ENCODE measurements around the gene IMPDH2.

The IMPDH2 gene

GRCh38 chr3:49005303-49005680 is 23.9 kb downstream of the IMPDH2 start:
- no peak for DNase-seq

GRCh38 chr3:49004352-49005302 is 24.6 kb downstream of the IMPDH2 start:
- no peak for DNase-seq

- no peak for DNase-seq
Measured at GRCh38 chr3:49001155-49001554, 28.0 kb downstream of the IMPDH2 start.

- no peak for DNase-seq
Measured at GRCh38 chr3:48999085-48999858, 29.9 kb downstream of the IMPDH2 start.

- no peak for DNase-seq
Measured at GRCh38 chr3:48997714-48998637, 31.2 kb downstream of the IMPDH2 start.

- DNase-seq = no peak
Measured at GRCh38 chr3:48997102-48997635, 32.0 kb downstream of the IMPDH2 start.

- DNase-seq = no peak
Measured at GRCh38 chr3:48996640-48997039, 32.6 kb downstream of the IMPDH2 start.

- no peak for DNase-seq
Measured at GRCh38 chr3:48993834-48994233, 35.4 kb downstream of the IMPDH2 start.

GRCh38 chr3:48991851-48992545 is 37.2 kb downstream of the IMPDH2 start:
- DNase-seq = no peak

- DNase-seq = peak; percentile 58
Measured at GRCh38 chr3:48990636-48991469, 38.3 kb downstream of the IMPDH2 start.

- peak; percentile 88 for DNase-seq
Measured at GRCh38 chr3:48989796-48990635, 39.2 kb downstream of the IMPDH2 start, which contains the start of gene P4HTM. Gene P4HTM (plus strand): TSS chr3:48990241. CDS start chr3:48990257, 16 bp downstream.

GRCh38 chr3:48989126-48989795 is 39.9 kb downstream of the IMPDH2 start:
- DNase-seq = no peak

GRCh38 chr3:48985831-48986376 is 43.3 kb downstream of the IMPDH2 start:
- no peak for DNase-seq

- DNase-seq = no peak
Measured at GRCh38 chr3:48984663-48985062, 44.5 kb downstream of the IMPDH2 start.

GRCh38 chr3:48983096-48983495 is 46.1 kb downstream of the IMPDH2 start:
- no peak for DNase-seq

- DNase-seq = no peak
Measured at GRCh38 chr3:48982686-48983085, 46.5 kb downstream of the IMPDH2 start.

GRCh38 chr3:48982016-48982415 is 47.2 kb downstream of the IMPDH2 start:
- DNase-seq = no peak

- DNase-seq = no peak
Measured at GRCh38 chr3:48980295-48980694, 48.9 kb downstream of the IMPDH2 start.

- DNase-seq = no peak
Measured at GRCh38 chr3:48979451-48979850, 49.7 kb downstream of the IMPDH2 start.

All from stimulated activated CD8-positive, alpha-beta memory T cell treated with anti-CD3 and anti-CD28 coated beads, Interleukin-4, amount 100 ng/mL, for 48 hours (primary cell).